Measurements from ENCODE around the gene HOXB5. TPM values are rescaled to one million over a fixed set of nuclear protein-coding genes. Genes with fewer than 3 reads are reported as not detected.

Gene HOXB5
- total RNA-seq, 1 donor from 2014 or later, result not detected

GRCh38 chr17:48590607-48591161 lies 2.9 kb downstream of the HOXB5 start:
- FAIRE-seq (no peak), DNase-seq (ENCODE audit: low read depth) (no peak)
- Histone ChIP-seq H3K79me2 (ENCODE audit: insufficient read depth, low read length) (peaks cover 20% of the 10 kb centered on the region), H3K4me2 (ENCODE audit: low read length) (no peak overlapping the region), H3K27ac (ENCODE audit: low read depth, low read length) (no peak overlapping the region), H4K20me1 (ENCODE audit: insufficient read depth, low read length) (no peaks in the 10 kb centered on the region), H3K36me3 (ENCODE audit: insufficient read depth, low read length) (no peaks in the 10 kb centered on the region), H3K9ac (ENCODE audit: low read length) (no peak overlapping the region), H3K4me3 (ENCODE audit: insufficient read depth, low read depth, low read length) (no peak overlapping the region), H2AFZ (ENCODE audit: low read depth, low read length) (no peak overlapping the region), H3K9me3 (ENCODE audit: insufficient read depth, low read depth, low read length) (no peaks in the 10 kb centered on the region), H3K27me3 (ENCODE audit: insufficient read depth, low read length) (peaks cover 79% of the 10 kb centered on the region), H3K4me1 (ENCODE audit: insufficient read depth, low read length) (peaks cover 18% of the 10 kb centered on the region)
- TF ChIP-seq CTCF (IDR thresholded peaks at IDR 0.05; ENCODE audit: insufficient read depth, low read depth, low read length) (no peak), EZH2 (IDR thresholded peaks at IDR 0.05; ENCODE audit: insufficient read depth, low read length) (no peak)
- H3K4me3 Mint-ChIP-seq (ENCODE audit: unreplicated experiment), result no peak overlapping the region
- peaks cover 3% of the 10 kb centered on the region for H3K4me1 Mint-ChIP-seq (ENCODE audit: low read depth, unreplicated experiment)
- H3K27ac Mint-ChIP-seq (ENCODE audit: unreplicated experiment), result no peak overlapping the region
- peaks cover 25% of the 10 kb centered on the region for H3K9me3 Mint-ChIP-seq (ENCODE audit: unreplicated experiment)
- H3K36me3 Mint-ChIP-seq (ENCODE audit: low read depth, unreplicated experiment), result no peaks in the 10 kb centered on the region
- peaks cover 94% of the 10 kb centered on the region for H3K27me3 Mint-ChIP-seq (ENCODE audit: low read depth, unreplicated experiment)

- H3K4me3 Mint-ChIP-seq (ENCODE audit: unreplicated experiment), result no peak within 1 kb of the TSS
- Histone ChIP-seq H3K36me3 (ENCODE audit: insufficient read depth, low read length) (no peaks in the 10 kb centered on the region), H3K4me3 (ENCODE audit: insufficient read depth, low read depth, low read length) (no peak within 1 kb of the TSS), H3K27ac (ENCODE audit: low read depth, low read length) (no peak within 1 kb of the TSS), H3K27me3 (ENCODE audit: insufficient read depth, low read length) (peaks cover 75% of the 10 kb centered on the region), H2AFZ (ENCODE audit: low read depth, low read length) (no peak within 1 kb of the TSS), H3K9me3 (ENCODE audit: insufficient read depth, low read depth, low read length) (no peaks in the 10 kb centered on the region), H3K79me2 (ENCODE audit: insufficient read depth, low read length) (peaks cover 20% of the 10 kb centered on the region), H4K20me1 (ENCODE audit: insufficient read depth, low read length) (no peaks in the 10 kb centered on the region), H3K9ac (ENCODE audit: low read length) (no peak within 1 kb of the TSS), H3K4me1 (ENCODE audit: insufficient read depth, low read length) (peaks cover 21% of the 10 kb centered on the region), H3K4me2 (ENCODE audit: low read length) (peak within 1 kb of the TSS; percentile 50)
- H3K9me3 Mint-ChIP-seq (ENCODE audit: unreplicated experiment), result peaks cover 18% of the 10 kb centered on the region
- no peak within 1 kb of the TSS for H3K27ac Mint-ChIP-seq (ENCODE audit: unreplicated experiment)
- no peak for TF ChIP-seq EZH2 (IDR thresholded peaks at IDR 0.05; ENCODE audit: insufficient read depth, low read length)
- TF ChIP-seq CTCF (IDR thresholded peaks at IDR 0.05; ENCODE audit: insufficient read depth, low read depth, low read length), result no peak
- DNase-seq (ENCODE audit: low read depth), result no peak
- FAIRE-seq, result no peak
- peaks cover 94% of the 10 kb centered on the region for H3K27me3 Mint-ChIP-seq (ENCODE audit: low read depth, unreplicated experiment)
- H3K4me1 Mint-ChIP-seq (ENCODE audit: low read depth, unreplicated experiment), result peaks cover 3% of the 10 kb centered on the region
- H3K36me3 Mint-ChIP-seq (ENCODE audit: low read depth, unreplicated experiment), result no peaks in the 10 kb centered on the region
Measured at GRCh38 chr17:48589831-48590606, 3.6 kb downstream of the HOXB5 start, which contains the start of gene HOXB3. Gene HOXB3 (minus strand): TSS chr17:48590241. CDS start chr17:48552474, 37,767 bp downstream.
